KMS-11 (cell line): ENCODE measurements around the gene MOB3C.

Experiments used
- H2AFZ ChIP-seq: fragments of 200-600 bp; sonication (generic); 2 replicates; pipeline ENCODE4 v1.6.1; 2016; ENCODE audit warnings: antibody characterized with exemption, mixed run types, low read depth
- H3K27ac ChIP-seq: fragments of 200-600 bp; sonication (generic); 2 replicates; pipeline ENCODE4 v1.6.1; 2016; ENCODE audit warnings: mild to moderate bottlenecking, mixed run types
- H3K27me3 ChIP-seq: fragments of 200-600 bp; sonication (generic); 2 replicates; pipeline ENCODE4 v1.6.1; 2017; ENCODE audit warnings: mild to moderate bottlenecking, low read depth, mixed run types, moderate library complexity; ENCODE audit not compliant: insufficient read depth
- H3K36me3 ChIP-seq: fragments of 200-600 bp; sonication (generic); 2 replicates; pipeline ENCODE4 v1.6.1; 2017; ENCODE audit warnings: mild to moderate bottlenecking, mixed run types; ENCODE audit not compliant: insufficient read depth
- H3K4me1 ChIP-seq: fragments of 200-600 bp; sonication (generic); 2 replicates; pipeline ENCODE4 v1.6.1; 2016; ENCODE audit warnings: mild to moderate bottlenecking, low read depth, mixed run types; ENCODE audit not compliant: poor library complexity, severe bottlenecking
- H3K4me2 ChIP-seq: fragments of 200-600 bp; sonication (generic); 2 replicates; pipeline ENCODE4 v1.7.0; 2016; ENCODE audit warnings: mild to moderate bottlenecking, mixed run types
- H3K4me3 ChIP-seq: fragments of 200-600 bp; sonication (generic); IDR thresholded peaks from 2 replicates; pipeline ENCODE4 v1.6.1; 2017; ENCODE audit warnings: low read depth, low read length, mixed read lengths; ENCODE audit not compliant: insufficient read depth
- H3K79me2 ChIP-seq: fragments of 200-600 bp; sonication (generic); 2 replicates; pipeline ENCODE4 v1.6.1; 2016; ENCODE audit warnings: low read depth, mixed run types; ENCODE audit not compliant: insufficient read depth
- H3K9ac ChIP-seq: fragments of 200-600 bp; sonication (generic); 2 replicates; pipeline ENCODE4 v1.6.1; 2016; ENCODE audit warnings: mild to moderate bottlenecking, mixed run types
- H4K20me1 ChIP-seq: fragments of 200-600 bp; sonication (generic); 2 replicates; pipeline ENCODE4 v1.6.1; 2016; ENCODE audit warnings: mild to moderate bottlenecking, mixed run types; ENCODE audit not compliant: insufficient read depth
- CTCF ChIP-seq: fragments of 200-600 bp; sonication (generic); conservative IDR thresholded peaks from 2 replicates; pipeline ENCODE4 v1.6.1; 2017; ENCODE audit warnings: low read depth, mild to moderate bottlenecking, antibody characterized with exemption, low read length, moderate library complexity, mixed read lengths

The MOB3C gene

GRCh38 chr1:46647611-46648010, 31.0 kb upstream of the MOB3C start:
- Histone ChIP-seq H3K4me3 (no peak overlapping the region), H3K27ac (no peak overlapping the region), H3K4me2 (no peak overlapping the region), H3K4me1 (peaks cover 16% of the 10 kb centered on the region), H4K20me1 (no peaks in the 10 kb centered on the region), H3K27me3 (no peaks in the 10 kb centered on the region), H2AFZ (no peak overlapping the region), H3K9ac (no peak overlapping the region), H3K79me2 (no peaks in the 10 kb centered on the region), H3K36me3 (no peaks in the 10 kb centered on the region)
- TF ChIP-seq CTCF, result no peak

GRCh38 chr1:46646844-46647243, 30.2 kb upstream of the MOB3C start:
- Histone ChIP-seq H2AFZ (no peak overlapping the region), H3K4me2 (no peak overlapping the region), H3K4me3 (no peak overlapping the region), H3K27ac (no peak overlapping the region), H3K79me2 (no peaks in the 10 kb centered on the region), H3K9ac (no peak overlapping the region), H4K20me1 (no peaks in the 10 kb centered on the region), H3K36me3 (no peaks in the 10 kb centered on the region), H3K27me3 (no peaks in the 10 kb centered on the region), H3K4me1 (peaks cover 17% of the 10 kb centered on the region)
- TF ChIP-seq CTCF, result no peak

- H3K9ac ChIP-seq, result no peak overlapping the region
- H3K4me1 ChIP-seq, result peaks cover 17% of the 10 kb centered on the region
- no peak for TF ChIP-seq CTCF
- no peaks in the 10 kb centered on the region for H3K79me2 ChIP-seq
- H2AFZ ChIP-seq, result no peak overlapping the region
- no peak overlapping the region for H3K27ac ChIP-seq
- H3K4me2 ChIP-seq, result no peak overlapping the region
- no peak overlapping the region for H3K4me3 ChIP-seq
- no peaks in the 10 kb centered on the region for H3K27me3 ChIP-seq
- H3K36me3 ChIP-seq, result no peaks in the 10 kb centered on the region
- H4K20me1 ChIP-seq, result no peaks in the 10 kb centered on the region
Observed at GRCh38 chr1:46646331-46646730, 29.7 kb upstream of the MOB3C start.

- TF ChIP-seq CTCF, result no peak
- H3K79me2 ChIP-seq, result no peaks in the 10 kb centered on the region
- no peaks in the 10 kb centered on the region for H3K36me3 ChIP-seq
- H3K27ac ChIP-seq, result no peak overlapping the region
- H3K4me1 ChIP-seq, result peaks cover 17% of the 10 kb centered on the region
- H2AFZ ChIP-seq, result no peak overlapping the region
- H3K9ac ChIP-seq, result no peak overlapping the region
- H3K4me3 ChIP-seq, result no peak overlapping the region
- H3K27me3 ChIP-seq, result no peaks in the 10 kb centered on the region
- H4K20me1 ChIP-seq, result no peaks in the 10 kb centered on the region
- H3K4me2 ChIP-seq, result no peak overlapping the region
Observed at GRCh38 chr1:46645815-46646214, 29.2 kb upstream of the MOB3C start.
